ENCODE measurements around the gene CHRM4. TPM values are rescaled to one million over a fixed set of nuclear protein-coding genes. Genes with fewer than 3 reads are reported as not detected.
"Not testable (repeated sequence)": the region's sequence is repeated elsewhere in the genome, so short reads cannot be mapped to it uniquely, and the experiment has no call there.

CHRM4 gene
- total RNA-seq, 1 donor, result not detected

GRCh38 chr11:46383404-46383758 is 8.2 kb downstream of the CHRM4 start:
- H3K4me3 ChIP-seq (ENCODE audit: low read depth, low read length), result no peak overlapping the region
- no peak for DNase-seq (ENCODE audit: low read depth)
- no peak for TF ChIP-seq CTCF (IDR thresholded peaks at IDR 0.05; ENCODE audit: insufficient read depth, low read length)

GRCh38 chr11:46382646-46383403 is 8.8 kb downstream of the CHRM4 start:
- H3K4me3 ChIP-seq (ENCODE audit: low read depth, low read length), result peak overlapping the region; percentile 63
- TF ChIP-seq CTCF (IDR thresholded peaks at IDR 0.05; ENCODE audit: insufficient read depth, low read length), result peak; percentile 64
- peak; percentile 48 for DNase-seq (ENCODE audit: low read depth)

GRCh38 chr11:46381819-46382645 is 9.5 kb downstream of the CHRM4 start:
- DNase-seq (ENCODE audit: low read depth), result no peak
- peak overlapping the region; percentile 63 for H3K4me3 ChIP-seq (ENCODE audit: low read depth, low read length)
- TF ChIP-seq CTCF (IDR thresholded peaks at IDR 0.05; ENCODE audit: insufficient read depth, low read length), result no peak

- no peak for DNase-seq (ENCODE audit: low read depth)
- TF ChIP-seq CTCF (IDR thresholded peaks at IDR 0.05; ENCODE audit: insufficient read depth, low read length), result no peak
Measured at GRCh38 chr11:46381048-46381818, 10.3 kb downstream of the CHRM4 start, which contains the start of gene MDK. TSS of gene MDK (plus strand) at chr11:46381669. CDS start at chr11:46382058, 389 bp downstream.

GRCh38 chr11:46380340-46381047 is 11.1 kb downstream of the CHRM4 start:
- no peak for TF ChIP-seq CTCF (IDR thresholded peaks at IDR 0.05; ENCODE audit: insufficient read depth, low read length)
- no peak for DNase-seq (ENCODE audit: low read depth)
- H3K4me3 ChIP-seq (ENCODE audit: low read depth, low read length), result peak overlapping the region; percentile 59

More at GRCh38 chr11:46381048-46381818, 10.3 kb downstream of the CHRM4 start, which contains the start of gene MDK:
- H3K4me3 ChIP-seq (ENCODE audit: low read depth, low read length), result peak within 1 kb of the TSS; percentile 63

GRCh38 chr11:46379482-46380293 is 11.9 kb downstream of the CHRM4 start:
- not testable (repeated sequence) for DNase-seq (ENCODE audit: low read depth); H3K4me3 ChIP-seq (ENCODE audit: low read depth, low read length)

Data from fibroblast of the aortic adventitia (primary cell).